HepG2 (cell line): ENCODE measurements around the gene TBKBP1. TPM values are rescaled to one million over a fixed set of nuclear protein-coding genes. Genes with fewer than 3 reads are reported as not detected.

Experiments
- ATAC-seq: fragments of 200-7000 bp; cut with Tn5 transposase; 3 replicates; pipeline ENCODE4 v1.9.1; 2020; ENCODE audit warnings: mild to moderate bottlenecking, moderate library complexity
- BruUV-seq: library from RNA; stranded (reverse); fragments of 400-500 nt; replicated peaks from 2 replicates; lab custom pipeline; 2021; lab: Mats Ljungman, UMichigan
- CTCF ChIA-PET: fragments of 300-600 bp; formaldehyde crosslinking; extraction: SDS; loops from one replicate; lab custom pipeline; 2021; ENCODE audit warnings: low total read pairs, inconsistent platforms, low intra/inter-chr PET ratio; lab: Yijun Ruan, JAX
- POLR2A ChIA-PET: fragments of 350-600 bp; sonication (Branson Sonifier 250); formaldehyde crosslinking; loops from one replicate; lab custom pipeline; 2020; ENCODE audit warnings: antibody characterized with exemption, inconsistent platforms; lab: Yijun Ruan, JAX
- DNase-seq: peaks from one replicate; pipeline ENCODE4 v3.0.0-alpha.2; 2015; ENCODE audit warnings: low spot score
- FAIRE-seq: peaks from 3 replicates; lab custom pipeline; 2011; peaks lifted over from hg19 to GRCh38; lab: Jason Lieb, UNC
- H2AFZ ChIP-seq: one replicate; pipeline ENCODE4 v1.6.1; 2011; ENCODE audit warnings: low read length, inconsistent platforms
- H3K27ac ChIP-seq: fragments of 300-600 bp; 3 replicates; pipeline ENCODE4 v1.8.0; 2011; ENCODE audit warnings: mixed run types, mild to moderate bottlenecking, mixed read lengths, low read length, inconsistent platforms; ENCODE audit not compliant: insufficient read depth; ENCODE audit errors: extremely low read length
- H3K27me3 ChIP-seq, 2 experiments: fragments of 200-600 bp in 1 of 2; 2 replicates in 1 of 2; 3 replicates in 1 of 2; pipeline versions ENCODE4 v1.6.0 to v1.8.0; 2011; ENCODE audit warnings: low read length in 2 of 2, mild to moderate bottlenecking in 2 of 2, moderate library complexity in 2 of 2, inconsistent platforms in 1 of 2; ENCODE audit not compliant: insufficient read depth in 2 of 2, control insufficient read depth in 1 of 2
- H3K36me3 ChIP-seq, 2 experiments: fragments of 200-600 bp in 1 of 2; replicated peaks in 1 of 2; 2 replicates in 1 of 2; 3 replicates in 1 of 2; pipeline versions ENCODE4 v1.5.1 to v1.8.0; 2011; ENCODE audit warnings: low read length in 2 of 2, inconsistent platforms in 1 of 2; ENCODE audit not compliant: insufficient read depth in 2 of 2, control insufficient read depth in 1 of 2
- H3K4me1 ChIP-seq: 2 replicates; pipeline ENCODE4 v1.5.1; 2012; ENCODE audit warnings: low read length, inconsistent platforms; ENCODE audit not compliant: insufficient read depth
- H3K4me2 ChIP-seq: 2 replicates; pipeline ENCODE4 v1.6.0; 2011; ENCODE audit warnings: low read depth, low read length, inconsistent platforms
- H3K4me3 ChIP-seq, 3 experiments: fragments of 200-600 bp in 1 of 3; sonication (generic), shearing (Covaris generic) in 1 of 3; replicated peaks in 1 of 3; 2 replicates each; pipeline ENCODE4 v1.5.1; 2011 to 2016; ENCODE audit warnings: low read length in 3 of 3, inconsistent platforms in 2 of 3, low read depth in 2 of 3, mild to moderate bottlenecking in 2 of 3, control low read depth in 1 of 3, mixed read lengths in 1 of 3; ENCODE audit not compliant: insufficient read depth in 1 of 3
- H3K79me2 ChIP-seq: one replicate; pipeline ENCODE4 v1.6.1; 2011; ENCODE audit warnings: low read length, inconsistent platforms; ENCODE audit not compliant: insufficient read depth
- H3K9ac ChIP-seq: 2 replicates; pipeline ENCODE4 v1.6.0; 2011; ENCODE audit warnings: mild to moderate bottlenecking, low read depth, low read length, inconsistent platforms; ENCODE audit not compliant: insufficient read depth
- H3K9me3 ChIP-seq: 2 replicates; pipeline ENCODE4 v1.5.1; 2012; ENCODE audit warnings: mild to moderate bottlenecking, low read length
- H4K20me1 ChIP-seq: 2 replicates; pipeline ENCODE4 v1.6.0; 2011; ENCODE audit warnings: inconsistent platforms, mild to moderate bottlenecking, low read length, moderate library complexity; ENCODE audit not compliant: insufficient read depth
- DNMT3B ChIP-seq: conservative IDR thresholded peaks from 2 replicates; pipeline ENCODE4 v1.6.1; 2016; ENCODE audit warnings: missing biosample characterization, control low read depth
- FOXC1 ChIP-seq: sonication (generic); formaldehyde crosslinking; IDR thresholded peaks from 2 replicates; pipeline ENCODE4 v1.8.0; 2022; ENCODE audit warnings: mild to moderate bottlenecking, missing genetic modification reagents, borderline replicate concordance
- IKZF1 ChIP-seq: fragments of 450-650 bp; IDR thresholded peaks from 2 replicates; pipeline ENCODE4 v1.7.1; 2016
- JARID2 ChIP-seq: sonication (generic); formaldehyde crosslinking; IDR thresholded peaks from 2 replicates; pipeline ENCODE4 v1.8.1; 2023; ENCODE audit warnings: missing genetic modification reagents, inconsistent platforms; ENCODE audit not compliant: insufficient replicate concordance
- KDM1A ChIP-seq: IDR thresholded peaks from 2 replicates; pipeline ENCODE4 v1.6.1; 2016; ENCODE audit warnings: missing compliant biosample characterization
- NR2C2 ChIP-seq: sonication (generic); formaldehyde crosslinking; IDR thresholded peaks from 2 replicates; pipeline ENCODE4 v1.4.0; 2020; ENCODE audit warnings: missing genetic modification reagents, mild to moderate bottlenecking, moderate library complexity, borderline replicate concordance
- PITX1 ChIP-seq: sonication (generic); formaldehyde crosslinking; IDR thresholded peaks from 2 replicates; pipeline ENCODE4 v1.5.1; 2020; ENCODE audit warnings: mild to moderate bottlenecking, missing genetic modification reagents
- RCOR2 ChIP-seq: IDR thresholded peaks from 2 replicates; pipeline ENCODE4 v1.6.1; 2016; ENCODE audit warnings: missing biosample characterization, missing genetic modification reagents
- SCMH1 ChIP-seq: sonication (generic); formaldehyde crosslinking; IDR thresholded peaks from 2 replicates; pipeline ENCODE4 v1.9.0; 2021; ENCODE audit warnings: missing genetic modification reagents, mild to moderate bottlenecking, borderline replicate concordance
- SSRP1 ChIP-seq: IDR thresholded peaks from 2 replicates; pipeline ENCODE4 v1.6.1; 2016; ENCODE audit warnings: control low read depth
- ZNF124 ChIP-seq: sonication (generic); formaldehyde crosslinking; IDR thresholded peaks from 2 replicates; pipeline ENCODE4 v1.4.0; 2020; ENCODE audit warnings: missing genetic modification reagents
- ZNF350 ChIP-seq: sonication (generic); formaldehyde crosslinking; IDR thresholded peaks from 2 replicates; pipeline ENCODE4 v1.4.0; 2020; ENCODE audit warnings: mild to moderate bottlenecking, low read depth, missing genetic modification reagents, borderline replicate concordance
- ZNF432 ChIP-seq: sonication (generic); formaldehyde crosslinking; IDR thresholded peaks from 2 replicates; pipeline ENCODE4 v1.5.0; 2020; ENCODE audit warnings: missing genetic modification reagents, mild to moderate bottlenecking, borderline replicate concordance
- ZNF558 ChIP-seq: sonication (generic); formaldehyde crosslinking; IDR thresholded peaks from 2 replicates; pipeline ENCODE4 v1.9.0; 2022; ENCODE audit warnings: mild to moderate bottlenecking, missing genetic modification reagents, borderline replicate concordance
- ZNF615 ChIP-seq: sonication (generic); formaldehyde crosslinking; IDR thresholded peaks from 2 replicates; pipeline ENCODE4 v1.5.0; 2020; ENCODE audit warnings: mild to moderate bottlenecking, missing genetic modification reagents, borderline replicate concordance
- ZNF782 ChIP-seq: sonication (generic); formaldehyde crosslinking; IDR thresholded peaks from 2 replicates; pipeline ENCODE4 v1.4.0; 2020; ENCODE audit warnings: missing genetic modification reagents, mild to moderate bottlenecking, borderline replicate concordance
- ZSCAN22 ChIP-seq: sonication (generic); formaldehyde crosslinking; IDR thresholded peaks from 2 replicates; pipeline ENCODE4 v1.4.0; 2020; ENCODE audit warnings: mild to moderate bottlenecking, missing genetic modification reagents
- WGBS: methylation state at CpG from one replicate; pipeline ENCODE4 v1.1.6; 2017; ENCODE audit warnings: low lambda C conversion rate; 5-methylcytosine and 5-hydroxymethylcytosine counted together
- in situ Hi-C: cut with HindIII; loops from 2 replicates; pipeline ENCODE4 v1.10.0; 2017; ENCODE audit warnings: low pct_unique_long_range_greater_than_20kb; ENCODE audit not compliant: extremely low pct_ligation_motif_present
- intact Hi-C: fragments of 100-400 bp; cut with micrococcal nuclease; formaldehyde crosslinking; loops from one replicate; pipeline ENCODE4 v1.10.0; 2022; ENCODE audit not compliant: unreplicated experiment
- polyA plus RNA-seq, 8 experiments: library from polyadenylated mRNA; depleted of rRNA in 3 of 8; stranded (reverse) in 7 of 8; unstranded in 1 of 8; fragments of >200 nt; fragmentation: Illumina TruSeq in 4 of 8; extraction: Trizol in 4 of 8; gene quantifications; 2 replicates each; pipeline versions ENCODE4 v1.2.1 to v1.2.3, GENCODE V29; 2011 to 2016; ENCODE audit warnings: low read depth in 4 of 8, missing spikeins in 1 of 8, mixed read lengths in 1 of 8; ENCODE audit not compliant: insufficient read depth in 1 of 8
- total RNA-seq, 5 experiments: library from RNA; depleted of rRNA; stranded (reverse); fragments of >200 nt; fragmentation: Illumina TruSeq; extraction: Trizol; gene quantifications; 2 replicates each; pipeline ENCODE4 v1.2.3, GENCODE V29; 2016; ENCODE audit warnings: low read depth in 1 of 5
- TF ChIP-seq, protein P1 (sequence below): sonication (generic); formaldehyde crosslinking; IDR thresholded peaks from 2 replicates; pipeline ENCODE4 v1.5.1; 2020; ENCODE audit warnings: missing genetic modification reagents, mild to moderate bottlenecking, borderline replicate concordance
- TF ChIP-seq, protein P2 (sequence below): sonication (generic); formaldehyde crosslinking; IDR thresholded peaks from 2 replicates; pipeline ENCODE4 v1.8.0; 2022; ENCODE audit warnings: missing genetic modification reagents, mild to moderate bottlenecking, borderline replicate concordance
- TF ChIP-seq, protein P3 (sequence below): IDR thresholded peaks from 2 replicates; pipeline ENCODE4 v1.6.1; 2012; ENCODE audit warnings: low read depth, low read length, improper control_type of control experiment

Gene TBKBP1
- total and polyA plus RNA-seq, 2 of the 13 experiments (the other 11 are each of a cell fraction or from before 2014, with no cell fraction given): 2.6 to 7.0 TPM

DNA sequence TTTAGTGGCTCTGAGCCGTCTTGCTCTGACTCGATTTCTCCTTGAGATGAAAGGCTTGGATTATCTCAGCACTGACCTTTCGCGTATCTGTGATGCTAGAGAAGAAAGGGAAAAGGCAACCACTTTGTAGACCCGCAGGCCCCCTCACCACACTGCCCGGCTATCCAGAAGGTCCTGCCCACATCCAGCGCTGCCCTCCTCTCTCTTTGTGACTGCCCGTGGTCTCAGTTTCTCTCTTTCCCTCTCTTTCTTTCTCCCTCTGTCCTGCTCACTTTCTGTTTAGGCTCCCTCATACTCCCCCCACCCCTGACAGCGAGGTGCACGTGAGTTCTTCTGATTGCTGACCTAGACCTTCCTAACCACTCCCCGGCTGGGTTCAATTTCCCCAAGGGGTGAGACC is 26.2 kb downstream of the TBKBP1 start:
- Histone ChIP-seq H3K4me3 (no peak overlapping the region), H3K27ac (no peak overlapping the region), H3K27me3 (peaks cover 24 to 95% of the 10 kb centered on the region in 2 experiments), H4K20me1 (no peaks in the 10 kb centered on the region; the same call in 1 of the 2 replicates)
- ChIA-PET CTCF (no interaction called here), POLR2A (no interaction called here)
- FAIRE-seq: no peak
- BruUV-seq: no TSS peak
- in situ Hi-C loops: no loop called here
- TF ChIP-seq, protein P1, sequence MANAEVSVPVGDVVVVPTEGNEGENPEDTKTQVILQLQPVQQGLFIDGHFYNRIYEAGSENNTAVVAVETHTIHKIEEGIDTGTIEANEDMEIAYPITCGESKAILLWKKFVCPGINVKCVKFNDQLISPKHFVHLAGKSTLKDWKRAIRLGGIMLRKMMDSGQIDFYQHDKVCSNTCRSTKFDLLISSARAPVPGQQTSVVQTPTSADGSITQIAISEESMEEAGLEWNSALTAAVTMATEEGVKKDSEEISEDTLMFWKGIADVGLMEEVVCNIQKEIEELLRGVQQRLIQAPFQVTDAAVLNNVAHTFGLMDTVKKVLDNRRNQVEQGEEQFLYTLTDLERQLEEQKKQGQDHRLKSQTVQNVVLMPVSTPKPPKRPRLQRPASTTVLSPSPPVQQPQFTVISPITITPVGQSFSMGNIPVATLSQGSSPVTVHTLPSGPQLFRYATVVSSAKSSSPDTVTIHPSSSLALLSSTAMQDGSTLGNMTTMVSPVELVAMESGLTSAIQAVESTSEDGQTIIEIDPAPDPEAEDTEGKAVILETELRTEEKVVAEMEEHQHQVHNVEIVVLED (CRISPR knock-in tag): no peak
- TF ChIP-seq KDM1A (CRISPR knock-in tag): no peak
- TF ChIP-seq ZNF350 (CRISPR knock-in tag): no peak
- no peak for TF ChIP-seq IKZF1
- TF ChIP-seq ZNF558 (CRISPR knock-in tag): no peak
- TF ChIP-seq PITX1: no peak
- TF ChIP-seq, protein P2, sequence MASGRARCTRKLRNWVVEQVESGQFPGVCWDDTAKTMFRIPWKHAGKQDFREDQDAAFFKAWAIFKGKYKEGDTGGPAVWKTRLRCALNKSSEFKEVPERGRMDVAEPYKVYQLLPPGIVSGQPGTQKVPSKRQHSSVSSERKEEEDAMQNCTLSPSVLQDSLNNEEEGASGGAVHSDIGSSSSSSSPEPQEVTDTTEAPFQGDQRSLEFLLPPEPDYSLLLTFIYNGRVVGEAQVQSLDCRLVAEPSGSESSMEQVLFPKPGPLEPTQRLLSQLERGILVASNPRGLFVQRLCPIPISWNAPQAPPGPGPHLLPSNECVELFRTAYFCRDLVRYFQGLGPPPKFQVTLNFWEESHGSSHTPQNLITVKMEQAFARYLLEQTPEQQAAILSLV: no peak
- TF ChIP-seq ZNF432 (CRISPR knock-in tag): no peak
- TF ChIP-seq FOXC1 (CRISPR knock-in tag): no peak
- TF ChIP-seq SCMH1 (CRISPR knock-in tag): no peak
- TF ChIP-seq NR2C2 (CRISPR knock-in tag): no peak
- no peak for TF ChIP-seq DNMT3B (CRISPR knock-in tag)
- TF ChIP-seq ZSCAN22 (CRISPR knock-in tag): no peak
- TF ChIP-seq SSRP1 (CRISPR knock-in tag): no peak
- TF ChIP-seq ZNF124: no peak
- no peak for TF ChIP-seq ZNF782
- no peak for TF ChIP-seq JARID2
- TF ChIP-seq, protein P3, sequence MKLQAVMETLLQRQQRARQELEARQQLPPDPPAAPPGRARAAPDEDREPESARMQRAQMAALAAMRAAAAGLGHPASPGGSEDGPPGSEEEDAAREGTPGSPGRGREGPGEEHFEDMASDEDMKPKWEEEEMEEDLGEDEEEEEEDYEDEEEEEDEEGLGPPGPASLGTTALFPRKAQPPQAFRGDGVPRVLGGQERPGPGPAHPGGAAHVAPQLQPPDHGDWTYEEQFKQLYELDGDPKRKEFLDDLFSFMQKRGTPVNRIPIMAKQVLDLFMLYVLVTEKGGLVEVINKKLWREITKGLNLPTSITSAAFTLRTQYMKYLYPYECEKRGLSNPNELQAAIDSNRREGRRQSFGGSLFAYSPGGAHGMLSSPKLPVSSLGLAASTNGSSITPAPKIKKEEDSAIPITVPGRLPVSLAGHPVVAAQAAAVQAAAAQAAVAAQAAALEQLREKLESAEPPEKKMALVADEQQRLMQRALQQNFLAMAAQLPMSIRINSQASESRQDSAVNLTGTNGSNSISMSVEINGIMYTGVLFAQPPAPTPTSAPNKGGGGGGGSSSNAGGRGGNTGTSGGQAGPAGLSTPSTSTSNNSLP: no peak
- no peak for TF ChIP-seq RCOR2 (CRISPR knock-in tag)
- TF ChIP-seq ZNF615 (CRISPR knock-in tag): no peak
- TF ChIP-seq, all 625 proteins: peak for 0
- H3K4me1 ChIP-seq: 0 out of 2 replicates have a peak, but pooled peaks cover 9% of the 10 kb centered on the region
- H3K79me2 ChIP-seq: no peaks in the 10 kb centered on the region
- H3K36me3 ChIP-seq: no peaks in the 10 kb centered on the region
- WGBS: 21% methylated on average over 11 of the region's 11 CpGs
- H3K4me2 ChIP-seq: no peak overlapping the region
- intact Hi-C loops: no loop called here
- DNase-seq (no peak), ATAC-seq (no peak)
- H3K9me3 ChIP-seq: no peaks in the 10 kb centered on the region
- no peak overlapping the region for H2AFZ ChIP-seq
- H3K9ac ChIP-seq: no peak overlapping the region
